GM23338 (cell line): ENCODE data around the gene CHEK1.

ENCODE experiments used
- CTCF ChIP-seq, 2 experiments: fragments of 200-600 bp in 1 of 2; sonication (generic) in 1 of 2; conservative IDR thresholded peaks; 2 replicates each; pipeline versions ENCODE4 v1.5.1 to v1.6.1; 2016 to 2017; ENCODE audit warnings: antibody characterized with exemption in 2 of 2, low read depth in 2 of 2, mild to moderate bottlenecking in 2 of 2, moderate library complexity in 1 of 2
- ETS1 ChIP-seq: IDR thresholded peaks from 2 replicates; pipeline ENCODE4 v1.6.1; 2016; ENCODE audit warnings: antibody characterized with exemption
- EZH2 ChIP-seq: fragments of 200-600 bp; sonication (generic); IDR thresholded peaks from one replicate; pipeline ENCODE4 v1.8.0; 2017; ENCODE audit warnings: antibody characterized with exemption, mild to moderate bottlenecking, low read depth; ENCODE audit not compliant: unreplicated experiment
- EZH2phosphoT487 ChIP-seq: fragments of 200-600 bp; sonication (generic); IDR thresholded peaks from one replicate; pipeline ENCODE4 v1.8.1; 2018; ENCODE audit warnings: antibody characterized with exemption; ENCODE audit not compliant: unreplicated experiment
- NANOG ChIP-seq: IDR thresholded peaks from 2 replicates; pipeline ENCODE4 v1.6.1; 2016; ENCODE audit warnings: antibody characterized with exemption, borderline replicate concordance
- POLR2AphosphoS5 ChIP-seq: IDR thresholded peaks from 2 replicates; pipeline ENCODE4 v1.6.1; 2016; ENCODE audit warnings: antibody characterized with exemption, low read depth
- REST ChIP-seq: IDR thresholded peaks from one replicate; pipeline ENCODE4 v1.6.1; 2018; ENCODE audit warnings: antibody characterized with exemption; ENCODE audit not compliant: unreplicated experiment
- ZNF331 ChIP-seq: fragments of 250-450 bp; sonication (Bioruptor Pico); IDR thresholded peaks from 2 replicates; pipeline ENCODE4 v1.5.0; 2020; ENCODE audit warnings: low read depth, mild to moderate bottlenecking, moderate library complexity

- TF ChIP-seq CTCF (conservative IDR thresholded peaks at IDR 0.05; ENCODE audit: low read depth in 2 of 2) (no peak), EZH2phosphoT487 (no peak), NANOG (no peak), POLR2AphosphoS5 (no peak), EZH2 (no peak), REST (no peak), ETS1 (no peak), ZNF331 (no peak)
Measured at GRCh38 chr11:125670172-125670571, 45.2 kb downstream of the CHEK1 start.
